GM13976 (cell line): ENCODE results near the gene CDC42SE2.

Experiments used
- DNase-seq: peaks from one replicate; pipeline ENCODE4 v3.0.0; 2012; ENCODE audit warnings: low spot score
- CTCF ChIP-seq: IDR thresholded peaks from 2 replicates; pipeline ENCODE4 v1.5.1; 2012; ENCODE audit warnings: borderline replicate concordance, mild to moderate bottlenecking; ENCODE audit not compliant: insufficient read depth; ENCODE audit errors: extremely low read depth, missing control alignments, control extremely low read depth
- in situ Hi-C: fragments of 300-500 bp; cut with MboI; formaldehyde crosslinking; loops from one replicate; pipeline ENCODE4 v1.12.0; 2022; ENCODE audit warnings: low sequenced_read_pairs, mixed read lengths, inconsistent platforms; ENCODE audit not compliant: unreplicated experiment

The CDC42SE2 gene

GRCh38 chr5:131381777-131382176 lies 117.9 kb downstream of the CDC42SE2 start:
- in situ Hi-C loops, result loop anchor here (5.0 to 25.0 kb wide), 2 partner anchors 114 to 219 kb away; partner anchors contain the start of genes HINT1 and LYRM7
- no peak for DNase-seq

GRCh38 chr5:131382407-131383395 lies 118.8 kb downstream of the CDC42SE2 start:
- DNase-seq, result peak; percentile 38
- TF ChIP-seq CTCF, result peak; percentile 49
- in situ Hi-C loops, result loop anchor here (5.0 to 25.0 kb wide), 2 partner anchors 115 to 220 kb away; partner anchors contain the start of genes HINT1 and LYRM7

More at GRCh38 chr5:131381777-131382176, 117.9 kb downstream of the CDC42SE2 start:
- no peak for TF ChIP-seq CTCF

GRCh38 chr5:131384173-131384572 lies 120.3 kb downstream of the CDC42SE2 start:
- in situ Hi-C loops, result loop anchor here (5.0 to 25.0 kb wide), 2 partner anchors 117 to 222 kb away; partner anchors contain the start of genes HINT1 and LYRM7
- TF ChIP-seq CTCF, result no peak
- DNase-seq, result no peak

- no peak for TF ChIP-seq CTCF
- DNase-seq, result no peak
- in situ Hi-C loops, result loop anchor here (5.0 to 25.0 kb wide), 2 partner anchors 117 to 222 kb away; partner anchors contain the start of genes HINT1 and LYRM7
Measured at GRCh38 chr5:131384616-131385214, 120.9 kb downstream of the CDC42SE2 start.

- in situ Hi-C loops, result loop anchor here (25.0 kb wide), 1 partner anchor 224 kb away; the partner anchor contains the start of genes HINT1 and LYRM7
- no peak for TF ChIP-seq CTCF
- no peak for DNase-seq
Measured at GRCh38 chr5:131386124-131386523, 122.3 kb downstream of the CDC42SE2 start.

GRCh38 chr5:131386779-131387178 lies 122.9 kb downstream of the CDC42SE2 start:
- no peak for DNase-seq
- in situ Hi-C loops, result loop anchor here (25.0 kb wide), 1 partner anchor 224 kb away; the partner anchor contains the start of genes HINT1 and LYRM7
- no peak for TF ChIP-seq CTCF
